Liver (tissue), 9 donors: Measurements from ENCODE around the gene TMEM212. TPM values are rescaled to one million over a fixed set of nuclear protein-coding genes. Genes with fewer than 3 reads are reported as not detected.

ENCODE experiments used
- DNase-seq: peaks from one replicate; pipeline ENCODE4 v3.0.0-alpha.2; 2017; ENCODE audit warnings: low spot score
- H3K27ac ChIP-seq, 2 donors: one replicate each; pipeline ENCODE4 v1.7.0; 2013; ENCODE audit warnings: inconsistent platforms in 2 of 2, low read length in 2 of 2, control low read depth in 1 of 2, low read depth in 1 of 2, mild to moderate bottlenecking in 1 of 2
- H3K27me3 ChIP-seq, 4 donors: one replicate each; pipeline versions ENCODE4 v1.6.1 to v1.7.0; 2013; ENCODE audit warnings: low read length in 3 of 4, inconsistent platforms in 1 of 4, mild to moderate bottlenecking in 1 of 4, moderate library complexity in 1 of 4; ENCODE audit not compliant: control insufficient read depth in 4 of 4, insufficient read depth in 4 of 4
- H3K36me3 ChIP-seq, 4 donors: one replicate each; pipeline versions ENCODE4 v1.6.1 to v1.7.0; 2013; ENCODE audit warnings: low read length in 3 of 4, mild to moderate bottlenecking in 3 of 4, low read depth in 1 of 4, moderate library complexity in 1 of 4; ENCODE audit not compliant: control insufficient read depth in 4 of 4, insufficient read depth in 3 of 4
- H3K4me1 ChIP-seq, 4 donors: one replicate each; pipeline versions ENCODE4 v1.6.1 to v1.7.0; 2013; ENCODE audit warnings: low read length in 3 of 4, mild to moderate bottlenecking in 3 of 4, moderate library complexity in 1 of 4; ENCODE audit not compliant: control insufficient read depth in 4 of 4, insufficient read depth in 4 of 4
- H3K4me3 ChIP-seq, 3 donors: one replicate each; pipeline versions ENCODE4 v1.6.1 to v1.7.0; 2013; ENCODE audit warnings: low read length in 3 of 3, control low read depth in 1 of 3, low read depth in 1 of 3, mild to moderate bottlenecking in 1 of 3
- H3K9ac ChIP-seq, 2 donors: one replicate each; pipeline ENCODE4 v1.7.0; 2013; ENCODE audit warnings: low read length in 2 of 2, mild to moderate bottlenecking in 2 of 2, moderate library complexity in 2 of 2, control low read depth in 1 of 2, low read depth in 1 of 2
- H3K9me3 ChIP-seq, 4 donors: one replicate each; pipeline versions ENCODE4 v1.6.1 to v1.7.0; 2013; ENCODE audit warnings: low read length in 3 of 4; ENCODE audit not compliant: control insufficient read depth in 4 of 4
- ATF3 ChIP-seq: IDR thresholded peaks from 2 replicates; pipeline ENCODE4 v1.6.1; 2016; ENCODE audit warnings: antibody characterized with exemption
- FOXA1 ChIP-seq: IDR thresholded peaks from 2 replicates; pipeline ENCODE4 v1.6.1; 2016; ENCODE audit warnings: antibody characterized with exemption
- GABPA ChIP-seq, 2 donors: IDR thresholded peaks in 1 of 2; conservative IDR thresholded peaks in 1 of 2; 2 replicates each; pipeline ENCODE4 v1.6.1; 2016; ENCODE audit warnings: antibody characterized with exemption in 2 of 2, mild to moderate bottlenecking in 1 of 2, moderate library complexity in 1 of 2
- HNF4G ChIP-seq: IDR thresholded peaks from 2 replicates; pipeline ENCODE4 v1.6.1; 2016; ENCODE audit warnings: antibody characterized with exemption
- NR2F2 ChIP-seq: IDR thresholded peaks from 2 replicates; pipeline ENCODE4 v1.6.1; 2016; ENCODE audit warnings: antibody characterized with exemption
- RAD21 ChIP-seq, 2 donors: IDR thresholded peaks; 2 replicates each; pipeline ENCODE4 v1.6.1; 2016; ENCODE audit warnings: antibody characterized with exemption in 2 of 2, mild to moderate bottlenecking in 2 of 2
- REST ChIP-seq: IDR thresholded peaks from 2 replicates; pipeline ENCODE4 v1.6.1; 2016; ENCODE audit warnings: antibody characterized with exemption, mild to moderate bottlenecking
- SP1 ChIP-seq: IDR thresholded peaks from 2 replicates; pipeline ENCODE4 v1.6.1; 2018; ENCODE audit warnings: antibody characterized with exemption, mild to moderate bottlenecking
- TAF1 ChIP-seq: conservative IDR thresholded peaks from 2 replicates; pipeline ENCODE4 v1.6.1; 2016; ENCODE audit warnings: antibody characterized with exemption, mild to moderate bottlenecking
- YY1 ChIP-seq: IDR thresholded peaks from 2 replicates; pipeline ENCODE4 v1.6.1; 2016; ENCODE audit warnings: antibody characterized with exemption, mild to moderate bottlenecking
- ZBTB33 ChIP-seq: IDR thresholded peaks from 2 replicates; pipeline ENCODE4 v1.6.1; 2016; ENCODE audit warnings: antibody characterized with exemption
- WGBS: extraction: QIAGEN DNeasy Blood & Tissue Kit; methylation state at CpG from one replicate; pipeline ENCODE4 v1.1.7; 2013; 5-methylcytosine and 5-hydroxymethylcytosine counted together
- polyA plus RNA-seq, 2 donors: library from polyadenylated mRNA; stranded (reverse) in 1 of 2; unstranded in 1 of 2; fragments of 200-250 nt in 1 of 2; fragments of >200 nt in 1 of 2; fragmentation: Nextera tagmentation in 1 of 2; extraction: Ambion mirVana in 1 of 2; gene quantifications; one replicate each; pipeline versions ENCODE4 v1.2.1 to v1.2.3, GENCODE V29; 2013 to 2015
- total RNA-seq, 2 donors: library from RNA; depleted of rRNA; stranded (reverse); fragments of >200 nt; gene quantifications; one replicate each; pipeline ENCODE4 v1.2.3, GENCODE V29; 2014
- donor health status: healthy.
- donor health status: healthy.
- donor health status: healthy.
- donor health status: healthy.
- donor health status: healthy.

TMEM212 gene
- total and polyA plus RNA-seq, 4 donors, result not detected

- no peak for DNase-seq
- Histone ChIP-seq H3K9me3 (peaks cover 0 to 3% (median 0%) of the 10 kb centered on the region in 4 donors), H3K4me3 (no peak overlapping the region), H3K27me3 (no peaks in the 10 kb centered on the region), H3K9ac (no peak overlapping the region), H3K4me1 (peaks cover 0 to 2% (median under 1%) of the 10 kb centered on the region in 4 donors), H3K36me3 (no peaks in the 10 kb centered on the region), H3K27ac (no peak overlapping the region)
- WGBS, result 62% methylated on average over 2 of the region's 2 CpGs
- no peak for TF ChIP-seq ZBTB33
Measured at GRCh38 chr3:171907761-171908160, 64.6 kb downstream of the TMEM212 start.

GRCh38 chr3:171908731-171909130 lies 65.6 kb downstream of the TMEM212 start:
- no peak for DNase-seq
- Histone ChIP-seq H3K36me3 (no peaks in the 10 kb centered on the region), H3K27ac (no peak overlapping the region), H3K4me1 (peaks cover 0 to 2% (median under 1%) of the 10 kb centered on the region in 4 donors), H3K9me3 (peaks cover 0 to 3% (median 0%) of the 10 kb centered on the region in 4 donors), H3K9ac (no peak overlapping the region), H3K4me3 (no peak overlapping the region), H3K27me3 (no peaks in the 10 kb centered on the region)
- no peak for TF ChIP-seq REST
- TF ChIP-seq ZBTB33, result no peak
- TF ChIP-seq TAF1, result no peak
- no peak for TF ChIP-seq RAD21 (IDR thresholded peaks at IDR 0.05)
- no peak for TF ChIP-seq HNF4G
- no peak for TF ChIP-seq SP1
- no peak for TF ChIP-seq GABPA (IDR thresholded peaks at IDR 0.05 in 1 of 2, conservative IDR thresholded peaks at IDR 0.05 in 1 of 2)
- TF ChIP-seq ATF3, result no peak
- no peak for TF ChIP-seq YY1
- TF ChIP-seq NR2F2, result no peak
- no peak for TF ChIP-seq FOXA1
- WGBS, result 92% methylated on average over 2 of the region's 2 CpGs

Other genes with a start within 250 kb of the TMEM212 start
- 10 to 100 TPM; 26.7 to 31.5 TPM for gene PLD1, start 32.9 kb upstream of the TMEM212 start, total RNA-seq
- 10 to 100 TPM in 1 of 2 donors, 1 to 10 TPM in 1; 4.9 to 10.5 TPM for gene PLD1, start 32.9 kb upstream of the TMEM212 start, polyA plus RNA-seq
- gene FNDC3B, start 196.2 kb downstream of the TMEM212 start, total RNA-seq, result 10 to 100 TPM; 36.4 to 74.2 TPM
- gene FNDC3B, start 196.2 kb downstream of the TMEM212 start, polyA plus RNA-seq, result 10 to 100 TPM; 23.3 to 29.4 TPM